Measurements from ENCODE around the gene NLRP3.

DNA sequence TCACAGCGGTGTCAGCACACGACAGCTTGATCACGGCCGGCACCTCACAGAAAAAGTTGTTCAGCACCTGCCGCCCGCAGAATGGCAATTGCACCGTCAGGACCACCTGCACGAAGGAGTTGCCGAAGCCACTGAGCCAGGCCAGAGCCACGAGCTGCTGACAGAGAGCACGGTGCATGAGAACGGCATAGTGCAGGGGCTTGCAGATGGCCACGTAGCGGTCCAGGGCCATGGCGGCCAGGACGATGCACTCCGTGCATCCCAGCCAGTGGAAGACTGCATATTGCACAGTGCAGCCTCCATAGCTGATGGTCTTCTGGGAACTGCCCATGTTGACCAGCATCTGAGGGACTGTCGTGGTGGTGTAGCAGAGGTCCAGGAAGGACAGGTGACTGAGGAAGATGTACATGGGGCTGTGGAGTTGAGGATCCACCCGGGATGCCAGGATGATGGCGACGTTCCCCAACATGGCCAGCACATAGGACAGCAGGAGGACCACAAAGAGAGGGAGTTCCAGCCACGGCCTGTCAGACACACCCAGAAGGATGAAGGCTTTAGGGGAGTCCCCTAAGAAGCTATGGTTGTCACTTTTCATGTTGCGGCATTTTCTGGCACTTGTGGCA is 35.5 kb downstream of the NLRP3 start:
- TF ChIP-seq CBX5 (IDR thresholded peaks at IDR 0.05; ENCODE audit: low read depth) (no peak), EGR1 (IDR thresholded peaks at IDR 0.05; ENCODE audit: borderline replicate concordance in 1 of 2, low read depth in 2 of 2, low read length in 2 of 2) (no peak), BACH1 (IDR thresholded peaks at IDR 0.05; ENCODE audit: borderline replicate concordance) (no peak), GABPA (IDR thresholded peaks at IDR 0.05; ENCODE audit: low read depth) (no peak), CHD4 (IDR thresholded peaks at IDR 0.05) (no peak), MTA3 (IDR thresholded peaks at IDR 0.05; ENCODE audit: borderline replicate concordance, low read length) (no peak), SIN3A (IDR thresholded peaks at IDR 0.05; ENCODE audit: low read depth, low read length) (no peak), CTCF (IDR thresholded peaks at IDR 0.05 in 2 of 3, conservative IDR thresholded peaks at IDR 0.05 in 1 of 3; ENCODE audit: control insufficient read depth in 2 of 3, extremely low read depth in 1 of 3, insufficient read depth in 1 of 3, low read depth in 3 of 3, low read length in 3 of 3) (no peak), MAX (IDR thresholded peaks at IDR 0.05; ENCODE audit: low read depth, low read length) (no peak), YY1 (IDR thresholded peaks at IDR 0.05; ENCODE audit: low read depth, low read length) (no peak), CEBPB (IDR thresholded peaks at IDR 0.05; ENCODE audit: borderline replicate concordance in 1 of 2, low read depth in 2 of 2, low read length in 2 of 2) (no peak), LARP7 (IDR thresholded peaks at IDR 0.05) (no peak), POLR2AphosphoS2 (IDR thresholded peaks at IDR 0.05; ENCODE audit: low read depth, low read length) (no peak)
